ENCODE data around the gene ARID1B. TPM values are rescaled to one million over a fixed set of nuclear protein-coding genes. Genes with fewer than 3 reads are reported as not detected.
A peak's percentile ranks its signal among the peaks of the same experiment; 100 is the strongest.

ARID1B gene
- total and polyA plus RNA-seq, 10 of the 15 experiments (the other 5 are each of a cell fraction or from before 2014, with no cell fraction given) = 24.7 to 133 (median 54.6) TPM

- peak overlapping the region; percentile 30; the same call in 1 of the 2 replicates for H3K27ac ChIP-seq (ENCODE audit: control insufficient read depth, insufficient read depth)
- H3K36me3 ChIP-seq (ENCODE audit: control insufficient read depth in 2 of 2, insufficient read depth in 2 of 2, low read length in 1 of 2) = peaks cover 4 to 16% of the 10 kb centered on the region in 2 experiments; a peak in 3 of 4 replicates
- ATAC-seq (peak; percentile 63), DNase-seq (ENCODE audit: low read depth, low spot score) (no peak), FAIRE-seq (no peak)
- peaks cover 16% of the 10 kb centered on the region for H3K4me1 ChIP-seq (ENCODE audit: control insufficient read depth, insufficient read depth, low read length)
- no peak overlapping the region for H3K9ac ChIP-seq (ENCODE audit: control insufficient read depth, insufficient read depth, low read length)
- H3K4me3 ChIP-seq = no peak overlapping the region
- no peak overlapping the region; the same call in 1 of the 2 replicates for H3K4me2 ChIP-seq (ENCODE audit: control insufficient read depth, insufficient read depth)
- no peak overlapping the region for H2AFZ ChIP-seq (ENCODE audit: control insufficient read depth, low read depth, low read length)
- 77% methylated on average over 2 of the region's 2 CpGs for WGBS (ENCODE audit: insufficient coverage, insufficient replicate concordance, low lambda C conversion rate, missing lambda C conversion rate)
- BruUV-seq (replicated peaks) = no TSS peak
- no peaks in the 10 kb centered on the region for H3K27me3 ChIP-seq (replicated peaks in 1 of 2; ENCODE audit: control insufficient read depth in 2 of 2, insufficient read depth in 2 of 2, low read length in 1 of 2)
- TF ChIP-seq NBN (IDR thresholded peaks at IDR 0.05) (no peak), POU2F2 (IDR thresholded peaks at IDR 0.05; ENCODE audit: borderline replicate concordance, low read depth, low read length) (no peak), BRCA1 (IDR thresholded peaks at IDR 0.05; ENCODE audit: low read depth, low read length) (no peak), KLF5 (IDR thresholded peaks at IDR 0.05; ENCODE audit: partially characterized antibody) (no peak), CEBPZ (IDR thresholded peaks at IDR 0.05; ENCODE audit: low read depth, low read length) (no peak), RCOR1 (conservative IDR thresholded peaks at IDR 0.05; ENCODE audit: low read depth, low read length) (no peak), ZBED1 (IDR thresholded peaks at IDR 0.05; ENCODE audit: borderline replicate concordance) (no peak), ZNF207 (IDR thresholded peaks at IDR 0.05; ENCODE audit: borderline replicate concordance) (no peak), SKIL (IDR thresholded peaks at IDR 0.05; ENCODE audit: low read depth, poor library complexity, severe bottlenecking) (no peak), BMI1 (IDR thresholded peaks at IDR 0.05; ENCODE audit: borderline replicate concordance) (no peak), NKRF (conservative IDR thresholded peaks at IDR 0.05) (no peak), IKZF2 (IDR thresholded peaks at IDR 0.05) (no peak), GABPA (IDR thresholded peaks at IDR 0.05; ENCODE audit: low read depth) (no peak), TBL1XR1 (IDR thresholded peaks at IDR 0.05; ENCODE audit: low read depth, low read length) (no peak), STAT1 (conservative IDR thresholded peaks at IDR 0.05) (no peak), ZSCAN29 (IDR thresholded peaks at IDR 0.05) (no peak)
- no peaks in the 10 kb centered on the region for H3K9me3 ChIP-seq (replicated peaks; ENCODE audit: control insufficient read depth, insufficient read depth, low read length)
- H3K79me2 ChIP-seq (ENCODE audit: control insufficient read depth, insufficient read depth, low read length) = peaks cover 91% of the 10 kb centered on the region
- POLR2A ChIA-PET = no interaction called here
- RAD21 ChIA-PET (ENCODE audit: unreplicated experiment) = no interaction called here
- CTCF ChIA-PET = interaction anchor here (0.9 kb wide), 1 partner anchor 53 kb away, joined by 3 read pairs; no protein-coding TSS in a partner anchor
- peaks cover 6% of the 10 kb centered on the region; the same call in 1 of the 2 replicates for H4K20me1 ChIP-seq (ENCODE audit: control insufficient read depth, insufficient read depth)
- intact Hi-C loops (cut with micrococcal nuclease; ENCODE audit: unreplicated experiment) = no loop called here
- SMC1A ChIA-PET (ENCODE audit: uncharacterized antibody, unreplicated experiment) = interaction anchor here (0.9 to 1.8 kb wide), 6 partner anchors 9 to 64 kb away, joined by 3 to 7 read pairs (median 4); partner anchors contain the start of gene ARID1B
- in situ Hi-C loops (cut with MboI) = no loop called here
Measured at GRCh38 chr6:156840606-156841005, 63.4 kb downstream of the ARID1B start.

All from GM12878 (cell line).